Ureter (tissue), 1 donor: ENCODE results near the gene DSCAML1. TPM values are rescaled to one million over a fixed set of nuclear protein-coding genes. Genes with fewer than 3 reads are reported as not detected.
"Not testable (repeated sequence)": the region's sequence is repeated elsewhere in the genome, so short reads cannot be mapped to it uniquely, and the experiment has no call there.

Source experiments
- DNase-seq: peaks from one replicate; pipeline ENCODE4 v3.0.0-alpha.2; 2020; ENCODE audit warnings: low spot score
- total RNA-seq: library from RNA; stranded (reverse); gene quantifications from one replicate; pipeline ENCODE4 v1.2.4, GENCODE V29; 2023
- donor health status: DM: yes; HTN: yes; CAD: no.

The DSCAML1 gene
- total RNA-seq, 1 donor from 2014 or later, result 0.81 TPM

DNA sequence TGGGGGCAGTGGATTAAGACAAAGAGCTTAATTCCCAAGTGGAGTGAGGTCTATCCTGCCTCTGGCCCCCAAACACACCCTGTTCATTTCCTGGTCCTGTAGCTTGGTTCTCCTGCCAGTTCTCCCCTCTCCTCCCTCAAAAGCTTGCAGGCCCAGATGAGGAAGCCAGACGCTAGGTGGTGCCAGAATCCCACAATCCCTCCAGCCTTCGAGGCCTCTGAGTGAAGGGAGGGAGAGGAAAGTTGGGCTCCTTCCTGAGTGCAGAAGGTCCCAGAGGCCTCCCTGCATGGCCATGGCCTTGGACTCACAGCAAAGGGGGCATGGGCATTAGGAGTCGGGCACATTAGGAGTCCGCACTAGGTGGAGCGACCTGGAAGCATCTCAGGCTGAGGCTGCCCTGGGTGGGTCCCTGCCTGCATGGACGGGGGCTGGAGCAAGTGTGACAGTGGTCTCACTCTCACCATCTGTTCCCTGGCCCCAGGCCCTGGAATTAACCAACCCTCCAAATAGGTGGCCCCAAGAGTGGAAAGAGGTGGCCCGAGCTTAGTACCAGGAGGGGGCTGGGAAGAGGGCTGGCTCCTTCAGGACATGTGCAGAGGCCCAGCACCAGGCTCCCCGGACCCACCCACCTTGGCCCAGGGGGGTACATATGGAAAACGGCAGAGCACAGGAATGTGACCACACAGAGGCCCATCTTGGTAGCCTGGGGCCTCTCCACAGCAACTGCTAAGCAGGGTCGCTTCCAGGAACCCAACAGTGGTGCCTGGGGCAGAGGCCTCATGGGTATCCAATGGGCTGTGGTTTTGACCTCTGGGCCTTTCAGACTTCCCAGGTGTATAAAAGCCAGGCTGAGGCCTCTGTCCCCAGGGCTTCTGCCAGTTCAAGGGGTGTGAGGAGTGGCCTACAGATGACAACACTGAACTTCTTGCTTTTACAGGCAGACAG lies 22.4 kb upstream of the DSCAML1 start:
- no peak for DNase-seq

DNA sequence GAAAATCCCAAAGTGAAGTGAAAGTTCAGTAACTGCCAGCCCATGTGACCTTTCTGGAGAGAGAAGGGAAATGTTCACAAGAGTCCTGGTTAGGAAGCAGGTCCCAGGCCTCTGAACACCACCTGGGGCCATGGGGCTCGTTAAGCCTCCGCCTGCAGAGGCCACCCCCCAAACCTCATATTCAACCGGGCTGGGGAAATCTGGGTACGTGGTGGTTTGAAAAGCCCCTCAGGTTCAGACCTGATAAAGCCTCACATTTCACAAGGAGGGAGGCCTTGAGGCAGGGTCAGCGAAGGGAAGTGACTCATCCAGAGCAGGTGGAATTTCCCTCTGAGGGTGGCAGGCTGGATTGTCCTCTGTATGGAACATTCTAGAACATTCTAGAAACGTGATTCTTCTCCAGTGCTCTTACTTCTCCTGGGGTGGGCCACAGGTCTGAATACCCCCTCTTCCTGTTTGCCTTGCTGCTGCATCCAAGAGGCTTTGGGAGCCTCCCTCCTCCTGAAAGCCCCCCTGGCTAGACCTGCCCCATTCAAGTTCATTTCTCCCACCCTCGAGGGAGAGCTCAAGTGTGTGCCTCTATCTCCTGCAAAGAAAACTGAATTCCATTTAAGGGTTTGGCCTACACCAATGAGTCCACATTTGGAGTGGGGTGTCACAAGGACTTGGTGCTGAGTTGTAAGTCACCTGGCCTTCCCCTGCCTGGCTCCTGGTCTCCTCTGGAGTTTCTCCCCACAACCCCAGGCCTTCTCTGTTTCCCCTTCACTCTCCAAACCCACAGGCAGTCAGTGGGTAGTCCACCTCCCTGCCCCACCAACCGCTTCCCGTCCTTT lies 21.2 kb upstream of the DSCAML1 start:
- DNase-seq, result no peak

GRCh38 chr11:117817368-117818040 lies 20.5 kb upstream of the DSCAML1 start:
- peak; percentile 89 for DNase-seq

GRCh38 chr11:117816846-117817367 lies 19.9 kb upstream of the DSCAML1 start:
- DNase-seq, result no peak

DNA sequence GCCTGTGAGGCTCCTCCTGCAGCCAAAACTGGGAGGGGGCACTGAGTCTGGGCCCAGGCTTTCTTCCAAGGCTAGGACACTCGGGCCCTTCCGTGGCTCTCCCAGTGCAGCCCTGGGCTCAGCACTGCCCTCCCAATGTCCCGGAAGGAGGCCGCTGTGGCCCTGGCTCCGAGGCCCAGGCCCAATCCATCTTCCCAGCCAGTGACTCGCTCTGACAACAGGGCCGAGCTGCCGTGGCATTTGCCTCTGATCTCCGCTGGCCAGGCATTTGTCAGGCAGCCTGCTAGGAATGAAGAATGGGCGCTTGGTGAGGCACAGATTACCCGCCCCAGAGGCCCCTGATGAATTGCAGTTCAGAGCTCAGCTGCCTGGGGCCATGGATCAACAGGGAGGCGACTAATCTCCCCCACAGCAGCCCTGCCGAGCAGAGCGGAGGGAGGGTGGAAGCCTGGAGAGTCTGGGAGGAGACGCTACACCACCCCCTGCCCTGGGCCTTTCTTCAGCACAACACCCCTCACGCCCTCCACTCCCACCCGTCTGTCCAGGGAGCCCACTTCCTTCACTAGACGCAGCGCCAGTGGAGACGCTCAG lies 19.2 kb upstream of the DSCAML1 start:
- DNase-seq, result no peak

GRCh38 chr11:117815262-117815803 lies 18.3 kb upstream of the DSCAML1 start:
- DNase-seq, result no peak

GRCh38 chr11:117814766-117815261 lies 17.8 kb upstream of the DSCAML1 start:
- DNase-seq, result peak; percentile 83

DNA sequence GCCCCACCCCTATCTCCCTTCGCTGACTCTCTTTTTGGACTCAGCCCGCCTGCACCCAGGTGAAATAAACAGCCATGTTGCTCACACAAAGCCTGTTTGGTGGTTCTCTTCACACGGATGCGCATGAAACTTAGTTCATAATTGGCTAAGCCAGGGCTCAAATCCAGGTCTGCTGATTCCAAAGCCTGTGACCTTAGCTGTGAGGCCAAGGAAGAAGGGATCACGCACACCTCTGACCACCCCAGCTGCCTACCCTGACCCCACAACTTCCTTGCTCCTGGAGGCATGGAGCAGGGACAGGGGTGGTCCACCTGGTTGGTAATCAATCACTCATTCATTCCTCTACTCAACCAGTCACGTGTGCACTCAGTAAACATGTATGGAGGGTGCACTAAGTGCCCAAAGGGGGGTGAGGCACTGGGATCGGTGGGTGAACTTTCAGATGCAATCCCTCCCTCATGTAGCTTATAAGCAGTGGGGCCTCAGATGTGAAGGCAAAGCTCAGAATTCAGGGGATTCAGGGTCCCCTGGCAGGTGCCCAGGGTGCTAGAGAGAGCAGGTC lies 17.3 kb upstream of the DSCAML1 start:
- DNase-seq, result no peak

GRCh38 chr11:117810056-117810451 lies 13.0 kb upstream of the DSCAML1 start:
- not testable (repeated sequence) for DNase-seq

DNA sequence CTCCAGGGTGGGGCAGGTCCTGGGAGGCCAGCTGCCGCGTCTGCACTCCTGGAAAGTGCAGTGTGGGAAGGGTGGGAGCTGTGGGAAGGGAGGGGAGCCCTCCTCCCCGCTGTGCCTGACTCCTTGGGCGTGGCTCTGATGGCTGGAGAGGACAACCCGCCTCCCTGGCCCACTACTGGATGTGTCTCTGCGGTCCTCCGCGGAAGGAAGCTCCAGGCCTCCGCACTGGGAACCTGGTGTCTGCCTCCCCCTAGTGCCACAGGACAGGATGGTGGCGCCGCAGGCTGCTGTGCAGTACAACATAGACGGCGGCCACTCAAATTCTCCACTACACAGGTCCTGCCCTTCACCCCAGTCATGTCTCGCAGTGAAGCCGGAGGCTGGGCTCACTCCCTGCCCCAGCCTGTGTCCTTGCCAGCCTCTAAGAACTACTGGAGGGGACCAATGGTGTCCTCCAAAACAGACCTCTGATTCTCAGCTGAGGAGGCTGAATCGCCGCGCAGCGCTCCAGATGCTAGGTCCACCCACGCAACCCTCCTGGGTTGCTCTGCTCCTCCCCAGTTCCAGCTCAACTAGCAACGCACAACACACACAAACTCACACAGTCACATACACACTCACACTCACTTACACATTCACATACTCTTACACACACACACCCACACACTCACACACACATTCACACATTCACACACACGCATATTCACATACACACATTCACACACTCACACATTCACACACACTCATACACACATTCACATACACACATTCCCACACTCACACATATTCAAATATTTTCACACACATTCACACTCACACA lies 12.4 kb upstream of the DSCAML1 start:
- DNase-seq, result peak; percentile 78

DNA sequence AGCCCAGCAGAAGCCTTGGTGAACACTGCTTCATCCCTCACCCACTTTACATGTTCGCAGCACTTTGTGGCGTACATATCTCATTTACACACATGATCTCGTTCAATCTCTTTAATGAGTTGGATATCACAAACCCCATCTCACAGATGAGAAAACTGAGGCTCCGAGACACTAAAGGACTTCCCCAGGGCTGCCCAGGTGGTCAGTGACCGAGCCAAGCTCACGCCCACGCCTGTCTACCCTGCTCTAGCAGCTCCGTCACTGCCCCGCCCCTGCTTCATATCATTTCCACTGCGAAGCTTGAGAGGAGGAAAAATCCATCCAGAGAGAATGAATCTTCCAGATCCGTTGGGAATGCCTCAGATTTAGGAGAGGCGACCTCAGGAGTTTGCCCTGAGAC lies 11.8 kb upstream of the DSCAML1 start:
- no peak for DNase-seq

GRCh38 chr11:117807482-117808327 lies 10.7 kb upstream of the DSCAML1 start:
- DNase-seq, result peak; percentile 77

DNA sequence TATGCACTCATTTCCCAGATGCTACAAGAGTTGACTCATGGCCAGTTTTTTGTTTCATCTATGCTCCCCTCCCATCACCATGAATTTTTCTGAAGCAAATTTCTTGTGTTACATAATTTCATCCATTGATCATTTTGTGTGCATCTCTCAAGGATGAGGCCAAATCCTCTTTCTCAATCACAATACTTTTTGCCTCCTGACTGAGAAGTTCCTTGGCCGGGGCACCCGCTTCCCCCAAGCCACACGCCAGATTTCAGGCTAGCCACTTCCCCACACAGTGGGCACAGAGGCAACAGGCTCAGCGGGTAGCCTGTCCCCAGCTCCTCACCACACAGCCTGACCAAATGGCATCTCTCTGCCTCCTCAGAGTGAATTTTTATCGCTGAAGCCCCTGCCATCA lies 9.8 kb upstream of the DSCAML1 start:
- no peak for DNase-seq

- no peak for DNase-seq
Observed at GRCh38 chr11:117805045-117805444, 8.0 kb upstream of the DSCAML1 start.

DNA sequence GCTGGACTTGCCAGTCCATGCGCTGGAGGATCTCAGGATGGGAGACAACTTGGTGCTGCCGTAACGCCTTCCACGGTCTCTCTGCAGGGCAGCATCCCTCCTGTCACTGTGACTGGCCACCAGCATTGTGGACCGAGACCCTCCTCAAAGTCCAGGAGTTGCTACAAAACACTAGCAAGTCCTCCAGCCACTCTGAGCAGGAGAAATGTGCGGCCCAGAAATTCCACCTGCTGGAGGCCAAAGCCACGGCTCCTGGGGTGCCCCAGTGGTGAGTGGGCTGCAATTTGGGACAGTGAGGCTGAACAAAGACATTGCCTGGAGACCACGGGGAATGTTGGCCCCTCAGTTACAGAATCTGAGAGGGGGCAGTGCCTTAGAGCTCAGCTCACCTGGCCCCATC lies 6.9 kb upstream of the DSCAML1 start:
- DNase-seq, result no peak

GRCh38 chr11:117799634-117800033 lies 2.6 kb upstream of the DSCAML1 start:
- DNase-seq, result no peak

GRCh38 chr11:117796456-117796871 lies 552 bp downstream of the DSCAML1 start:
- no peak for DNase-seq

DNA sequence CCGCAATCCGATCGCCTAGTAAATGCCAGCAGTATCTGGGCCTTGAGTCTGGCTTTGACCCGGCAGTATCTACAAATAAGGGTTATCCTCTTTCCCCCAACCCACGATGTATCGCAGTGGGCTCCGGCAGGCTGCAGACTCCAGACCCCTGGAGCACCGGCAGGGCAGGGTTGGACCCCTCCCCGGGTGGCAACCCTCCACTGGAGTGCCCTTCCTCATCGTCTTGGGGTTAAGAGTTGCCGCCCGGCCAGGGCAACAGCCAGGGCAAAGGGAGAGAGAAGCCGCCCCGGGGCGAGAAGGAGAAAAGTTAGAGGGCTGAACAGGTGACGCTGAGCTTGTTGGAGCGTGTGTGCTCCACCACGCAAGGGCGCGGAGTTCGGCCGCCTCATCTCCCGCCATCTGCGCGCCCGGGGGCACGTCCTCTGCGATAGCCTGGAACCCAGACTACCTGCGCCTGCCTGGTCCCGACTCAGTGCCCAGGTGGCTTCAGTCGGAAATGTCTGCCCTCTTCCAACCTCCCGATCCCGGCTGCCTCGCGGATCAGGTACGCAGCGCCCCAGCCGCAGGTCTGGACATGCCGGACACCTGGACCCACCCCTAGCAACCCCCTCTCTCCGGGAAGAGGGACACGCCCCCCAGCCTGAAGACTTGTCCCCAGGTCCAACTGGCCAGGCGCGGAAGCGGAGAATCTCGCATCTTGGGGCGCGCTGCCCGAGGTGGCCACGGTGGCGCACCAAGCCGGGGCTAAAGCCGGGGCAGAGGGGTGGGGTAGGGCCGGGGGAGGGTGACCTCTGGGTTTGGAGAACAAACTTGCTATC lies 1.2 kb downstream of the DSCAML1 start:
- no peak for DNase-seq
